K562 (cell line): Measurements from ENCODE around the gene ATP5F1A. TPM values are rescaled to one million over a fixed set of nuclear protein-coding genes. Genes with fewer than 3 reads are reported as not detected.

Experiments
- ARID1B ChIP-seq: fragments of 450-650 bp; IDR thresholded peaks from 2 replicates; pipeline ENCODE4 v1.6.1; 2016; ENCODE audit warnings: antibody characterized with exemption, mild to moderate bottlenecking, inconsistent platforms
- CEBPB ChIP-seq: fragments of 450-650 bp; IDR thresholded peaks from 2 replicates; pipeline ENCODE4 v1.6.1; 2016; ENCODE audit warnings: missing genetic modification characterization, missing compliant biosample characterization
- MTA3 ChIP-seq: fragments of 450-650 bp; formaldehyde crosslinking; IDR thresholded peaks from 2 replicates; pipeline ENCODE4 v1.6.1; 2017; ENCODE audit warnings: mild to moderate bottlenecking, borderline replicate concordance
- NFATC3 ChIP-seq: fragments of 450-650 bp; IDR thresholded peaks from 2 replicates; pipeline ENCODE4 v1.6.1; 2017; ENCODE audit warnings: mild to moderate bottlenecking
- NUFIP1 ChIP-seq: fragments of 450-650 bp; IDR thresholded peaks from 2 replicates; pipeline ENCODE4 v1.6.1; 2018; ENCODE audit not compliant: partially characterized antibody
- STAT5B ChIP-seq: fragments of 250-450 bp; sonication (Bioruptor Pico); IDR thresholded peaks from 2 replicates; pipeline ENCODE4 v1.8.0; 2021; ENCODE audit warnings: mild to moderate bottlenecking, inconsistent platforms
- TAF15 ChIP-seq: fragments of 200-400 bp; formaldehyde crosslinking; IDR thresholded peaks from 2 replicates; pipeline ENCODE4 v1.6.1; 2017; ENCODE audit warnings: mild to moderate bottlenecking, low read depth, low read length, moderate library complexity
- TAF7 ChIP-seq: fragments of 450-650 bp; IDR thresholded peaks from 2 replicates; pipeline ENCODE4 v1.6.1; 2016; ENCODE audit warnings: missing genetic modification characterization, missing compliant biosample characterization
- WHSC1 ChIP-seq: IDR thresholded peaks from one replicate; pipeline ENCODE4 v1.6.1; 2012; ENCODE audit warnings: low read length, control low read depth, inconsistent platforms
- ZBTB7A ChIP-seq: IDR thresholded peaks from 2 replicates; pipeline ENCODE4 v1.6.1; 2011; ENCODE audit warnings: low read depth, mild to moderate bottlenecking, low read length, moderate library complexity, borderline replicate concordance; ENCODE audit not compliant: control insufficient read depth
- ZNF24 ChIP-seq: fragments of 450-650 bp; IDR thresholded peaks from 2 replicates; pipeline ENCODE4 v1.6.1; 2016
- ZNF274 ChIP-seq: IDR thresholded peaks from 2 replicates; pipeline ENCODE4 v1.6.1; 2011; ENCODE audit warnings: low read depth, mild to moderate bottlenecking, low read length, moderate library complexity, borderline replicate concordance
- polyA plus RNA-seq, 8 experiments: library from polyadenylated mRNA; depleted of rRNA in 4 of 8; stranded (reverse) in 5 of 8; unstranded in 3 of 8; fragments of >200 nt; fragmentation: Nextera tagmentation in 2 of 8; fragmentation: Illumina TruSeq in 1 of 8; extraction: Ambion mirVana in 2 of 8; extraction: Trizol in 1 of 8; gene quantifications; 2 replicates each; pipeline versions ENCODE4 v1.2.1 to v1.2.3, GENCODE V29; 2011 to 2014; ENCODE audit warnings: inconsistent platforms in 1 of 8, missing spikeins in 1 of 8
- total RNA-seq, 7 experiments: library from RNA; depleted of rRNA in 6 of 7; stranded (reverse); fragments of >200 nt in 6 of 7; fragmentation: Illumina TruSeq in 2 of 7; extraction: Trizol in 2 of 7; gene quantifications; 2 replicates each; pipeline versions ENCODE4 v1.2.1 to v1.2.3, GENCODE V29; 2011 to 2021; ENCODE audit warnings: low replicate concordance in 1 of 7
- TF ChIP-seq, protein P1 (sequence below): fragments of 450-650 bp; IDR thresholded peaks from 2 replicates; pipeline ENCODE4 v1.6.1; 2018; ENCODE audit not compliant: partially characterized antibody
- TF ChIP-seq, protein P2 (sequence below): fragments of 250-450 bp; sonication (Bioruptor Pico); IDR thresholded peaks from 2 replicates; pipeline ENCODE4 v1.8.0; 2021; ENCODE audit warnings: mild to moderate bottlenecking, moderate library complexity
- TF ChIP-seq, protein P3 (sequence below): fragments of 250-450 bp; sonication (Bioruptor Pico); IDR thresholded peaks from 2 replicates; pipeline ENCODE4 v1.5.0; 2021
- TF ChIP-seq, protein P4 (sequence below), 3 experiments: fragments of 200-800 bp in 1 of 3; fragments of 250-450 bp in 1 of 3; fragments of 450-650 bp in 1 of 3; sonication (Bioruptor Pico) in 1 of 3; sonication (Bioruptor generic) in 1 of 3; formaldehyde crosslinking in 1 of 3; IDR thresholded peaks; 2 replicates each; pipeline versions ENCODE4 v1.6.1 to v1.8.0; 2016 to 2022; ENCODE audit warnings: mild to moderate bottlenecking in 2 of 3, missing genetic modification characterization in 2 of 3, missing compliant biosample characterization in 1 of 3, moderate library complexity in 1 of 3
- TF ChIP-seq, protein P5 (sequence below): sonication (generic); formaldehyde crosslinking; IDR thresholded peaks from 2 replicates; pipeline ENCODE4 v1.9.0; 2022; ENCODE audit warnings: mild to moderate bottlenecking, missing genetic modification reagents
- TF ChIP-seq, protein P6 (sequence below): fragments of 450-650 bp; IDR thresholded peaks from 2 replicates; pipeline ENCODE4 v1.6.1; 2016; ENCODE audit warnings: antibody characterized with exemption

Gene ATP5F1A
- total and polyA plus RNA-seq, 9 of the 15 experiments (the other 6 are each of a cell fraction or from before 2014, with no cell fraction given): 377 to 762 (median 490) TPM

DNA sequence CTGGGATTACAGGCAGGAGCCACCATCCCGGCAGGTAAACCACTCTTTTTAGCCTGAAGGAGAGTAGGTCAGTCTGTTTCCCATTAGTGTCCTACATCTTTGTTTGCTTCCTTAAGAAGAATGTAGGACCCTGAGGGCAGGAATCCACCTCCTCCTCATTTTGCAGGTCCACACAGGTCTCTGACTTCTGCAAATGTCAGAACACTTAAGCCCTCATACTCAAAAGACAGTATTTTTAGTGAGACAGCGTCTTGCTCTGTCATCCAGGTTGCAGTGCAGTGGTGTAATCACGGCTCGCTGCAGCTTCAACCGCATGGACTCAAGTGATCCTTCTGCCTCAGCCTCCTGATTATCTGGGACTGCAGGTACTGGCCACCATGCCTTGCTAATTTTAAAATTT is 35.3 kb downstream of the ATP5F1A start (continued):
- no peak for TF ChIP-seq ZBTB7A
- TF ChIP-seq NFATC3: no peak
- no peak for TF ChIP-seq WHSC1
- TF ChIP-seq, protein P1, sequence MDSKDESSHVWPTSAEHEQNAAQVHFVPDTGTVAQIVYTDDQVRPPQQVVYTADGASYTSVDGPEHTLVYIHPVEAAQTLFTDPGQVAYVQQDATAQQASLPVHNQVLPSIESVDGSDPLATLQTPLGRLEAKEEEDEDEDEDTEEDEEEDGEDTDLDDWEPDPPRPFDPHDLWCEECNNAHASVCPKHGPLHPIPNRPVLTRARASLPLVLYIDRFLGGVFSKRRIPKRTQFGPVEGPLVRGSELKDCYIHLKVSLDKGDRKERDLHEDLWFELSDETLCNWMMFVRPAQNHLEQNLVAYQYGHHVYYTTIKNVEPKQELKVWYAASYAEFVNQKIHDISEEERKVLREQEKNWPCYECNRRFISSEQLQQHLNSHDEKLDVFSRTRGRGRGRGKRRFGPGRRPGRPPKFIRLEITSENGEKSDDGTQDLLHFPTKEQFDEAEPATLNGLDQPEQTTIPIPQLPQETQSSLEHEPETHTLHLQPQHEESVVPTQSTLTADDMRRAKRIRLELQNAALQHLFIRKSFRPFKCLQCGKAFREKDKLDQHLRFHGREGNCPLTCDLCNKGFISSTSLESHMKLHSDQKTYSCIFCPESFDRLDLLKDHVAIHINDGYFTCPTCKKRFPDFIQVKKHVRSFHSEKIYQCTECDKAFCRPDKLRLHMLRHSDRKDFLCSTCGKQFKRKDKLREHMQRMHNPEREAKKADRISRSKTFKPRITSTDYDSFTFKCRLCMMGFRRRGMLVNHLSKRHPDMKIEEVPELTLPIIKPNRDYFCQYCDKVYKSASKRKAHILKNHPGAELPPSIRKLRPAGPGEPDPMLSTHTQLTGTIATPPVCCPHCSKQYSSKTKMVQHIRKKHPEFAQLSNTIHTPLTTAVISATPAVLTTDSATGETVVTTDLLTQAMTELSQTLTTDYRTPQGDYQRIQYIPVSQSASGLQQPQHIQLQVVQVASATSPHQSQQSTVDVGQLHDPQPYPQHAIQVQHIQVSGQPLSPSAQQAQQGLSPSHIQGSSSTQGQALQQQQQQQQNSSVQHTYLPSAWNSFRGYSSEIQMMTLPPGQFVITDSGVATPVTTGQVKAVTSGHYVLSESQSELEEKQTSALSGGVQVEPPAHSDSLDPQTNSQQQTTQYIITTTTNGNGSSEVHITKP: no peak
- TF ChIP-seq, protein P2, sequence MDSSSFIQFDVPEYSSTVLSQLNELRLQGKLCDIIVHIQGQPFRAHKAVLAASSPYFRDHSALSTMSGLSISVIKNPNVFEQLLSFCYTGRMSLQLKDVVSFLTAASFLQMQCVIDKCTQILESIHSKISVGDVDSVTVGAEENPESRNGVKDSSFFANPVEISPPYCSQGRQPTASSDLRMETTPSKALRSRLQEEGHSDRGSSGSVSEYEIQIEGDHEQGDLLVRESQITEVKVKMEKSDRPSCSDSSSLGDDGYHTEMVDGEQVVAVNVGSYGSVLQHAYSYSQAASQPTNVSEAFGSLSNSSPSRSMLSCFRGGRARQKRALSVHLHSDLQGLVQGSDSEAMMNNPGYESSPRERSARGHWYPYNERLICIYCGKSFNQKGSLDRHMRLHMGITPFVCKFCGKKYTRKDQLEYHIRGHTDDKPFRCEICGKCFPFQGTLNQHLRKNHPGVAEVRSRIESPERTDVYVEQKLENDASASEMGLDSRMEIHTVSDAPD (CRISPR knock-in tag): no peak
- TF ChIP-seq CEBPB (tag): 0 out of 2 replicates have a peak, but pooled peaks have one; percentile 7
- TF ChIP-seq ZNF274: no peak
- no peak for TF ChIP-seq TAF7
- no peak for TF ChIP-seq STAT5B
- TF ChIP-seq, protein P3, sequence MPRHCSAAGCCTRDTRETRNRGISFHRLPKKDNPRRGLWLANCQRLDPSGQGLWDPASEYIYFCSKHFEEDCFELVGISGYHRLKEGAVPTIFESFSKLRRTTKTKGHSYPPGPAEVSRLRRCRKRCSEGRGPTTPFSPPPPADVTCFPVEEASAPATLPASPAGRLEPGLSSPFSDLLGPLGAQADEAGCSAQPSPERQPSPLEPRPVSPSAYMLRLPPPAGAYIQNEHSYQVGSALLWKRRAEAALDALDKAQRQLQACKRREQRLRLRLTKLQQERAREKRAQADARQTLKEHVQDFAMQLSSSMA (CRISPR knock-in tag): no peak
- TF ChIP-seq NUFIP1: no peak
- TF ChIP-seq, protein P4, sequence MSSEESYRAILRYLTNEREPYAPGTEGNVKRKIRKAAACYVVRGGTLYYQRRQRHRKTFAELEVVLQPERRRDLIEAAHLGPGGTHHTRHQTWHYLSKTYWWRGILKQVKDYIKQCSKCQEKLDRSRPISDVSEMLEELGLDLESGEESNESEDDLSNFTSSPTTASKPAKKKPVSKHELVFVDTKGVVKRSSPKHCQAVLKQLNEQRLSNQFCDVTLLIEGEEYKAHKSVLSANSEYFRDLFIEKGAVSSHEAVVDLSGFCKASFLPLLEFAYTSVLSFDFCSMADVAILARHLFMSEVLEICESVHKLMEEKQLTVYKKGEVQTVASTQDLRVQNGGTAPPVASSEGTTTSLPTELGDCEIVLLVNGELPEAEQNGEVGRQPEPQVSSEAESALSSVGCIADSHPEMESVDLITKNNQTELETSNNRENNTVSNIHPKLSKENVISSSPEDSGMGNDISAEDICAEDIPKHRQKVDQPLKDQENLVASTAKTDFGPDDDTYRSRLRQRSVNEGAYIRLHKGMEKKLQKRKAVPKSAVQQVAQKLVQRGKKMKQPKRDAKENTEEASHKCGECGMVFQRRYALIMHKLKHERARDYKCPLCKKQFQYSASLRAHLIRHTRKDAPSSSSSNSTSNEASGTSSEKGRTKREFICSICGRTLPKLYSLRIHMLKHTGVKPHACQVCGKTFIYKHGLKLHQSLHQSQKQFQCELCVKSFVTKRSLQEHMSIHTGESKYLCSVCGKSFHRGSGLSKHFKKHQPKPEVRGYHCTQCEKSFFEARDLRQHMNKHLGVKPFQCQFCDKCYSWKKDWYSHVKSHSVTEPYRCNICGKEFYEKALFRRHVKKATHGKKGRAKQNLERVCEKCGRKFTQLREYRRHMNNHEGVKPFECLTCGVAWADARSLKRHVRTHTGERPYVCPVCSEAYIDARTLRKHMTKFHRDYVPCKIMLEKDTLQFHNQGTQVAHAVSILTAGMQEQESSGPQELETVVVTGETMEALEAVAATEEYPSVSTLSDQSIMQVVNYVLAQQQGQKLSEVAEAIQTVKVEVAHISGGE (CRISPR knock-in tag; IDR thresholded peaks at IDR 0.05): no peak
- no peak for TF ChIP-seq ZNF24
- 0 out of 2 replicates have a peak, but pooled peaks have one; percentile 20 for TF ChIP-seq ARID1B
- no peak for TF ChIP-seq MTA3
- TF ChIP-seq, protein P5, sequence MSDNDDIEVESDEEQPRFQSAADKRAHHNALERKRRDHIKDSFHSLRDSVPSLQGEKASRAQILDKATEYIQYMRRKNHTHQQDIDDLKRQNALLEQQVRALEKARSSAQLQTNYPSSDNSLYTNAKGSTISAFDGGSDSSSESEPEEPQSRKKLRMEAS (CRISPR knock-in tag): 0 out of 2 replicates have a peak, but pooled peaks have one; percentile 16
- TF ChIP-seq, protein P6, sequence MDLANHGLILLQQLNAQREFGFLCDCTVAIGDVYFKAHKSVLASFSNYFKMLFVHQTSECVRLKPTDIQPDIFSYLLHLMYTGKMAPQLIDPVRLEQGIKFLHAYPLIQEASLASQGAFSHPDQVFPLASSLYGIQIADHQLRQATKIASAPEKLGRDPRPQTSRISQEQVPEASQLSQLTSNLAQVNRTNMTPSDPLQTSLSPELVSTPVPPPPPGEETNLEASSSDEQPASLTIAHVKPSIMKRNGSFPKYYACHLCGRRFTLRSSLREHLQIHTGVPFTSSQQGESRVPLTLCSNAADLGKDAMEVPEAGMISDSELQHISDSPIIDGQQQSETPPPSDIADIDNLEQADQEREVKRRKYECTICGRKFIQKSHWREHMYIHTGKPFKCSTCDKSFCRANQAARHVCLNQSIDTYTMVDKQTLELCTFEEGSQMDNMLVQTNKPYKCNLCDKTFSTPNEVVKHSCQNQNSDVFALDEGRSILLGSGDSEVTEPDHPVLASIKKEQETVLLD: no peak
- TF ChIP-seq TAF15: no peak
